ENCODE results near the gene SYPL1. TPM values are rescaled to one million over a fixed set of nuclear protein-coding genes. Genes with fewer than 3 reads are reported as not detected.

Gene SYPL1
- polyA plus RNA-seq, 1 donor from 2014 or later: 17.4 TPM

- no peak for TF ChIP-seq EZH2 (IDR thresholded peaks at IDR 0.05; ENCODE audit: borderline replicate concordance, insufficient read depth, low read length, poor library complexity, severe bottlenecking)
Measured at GRCh38 chr7:106049139-106049752, 62.9 kb downstream of the SYPL1 start (continued).

- Histone ChIP-seq H3K27ac (ENCODE audit: low read length) (no peak overlapping the region), H3K4me2 (ENCODE audit: low read length) (no peak overlapping the region), H3K79me2 (replicated peaks; ENCODE audit: insufficient read depth, low read length) (no peaks in the 10 kb centered on the region), H3K4me3 (ENCODE audit: low read length) (no peak overlapping the region), H2AFZ (ENCODE audit: low read depth, low read length) (no peak overlapping the region), H3K9me3 (ENCODE audit: low read length) (no peaks in the 10 kb centered on the region), H3K36me3 (ENCODE audit: insufficient read depth, low read length) (no peaks in the 10 kb centered on the region), H4K20me1 (ENCODE audit: insufficient read depth) (no peaks in the 10 kb centered on the region), H3K9me2 (ENCODE audit: insufficient read depth, low read length) (no peaks in the 10 kb centered on the region), H3K9ac (ENCODE audit: low read length) (no peak overlapping the region), H3F3A (ENCODE audit: insufficient read depth, low read length, poor library complexity, severe bottlenecking) (no peaks in the 10 kb centered on the region), H3K27me3 (ENCODE audit: insufficient read depth, low read depth, low read length) (no peaks in the 10 kb centered on the region)
- TF ChIP-seq MXI1 (conservative IDR thresholded peaks at IDR 0.05; ENCODE audit: poor library complexity, severe bottlenecking): no peak
Measured at GRCh38 chr7:106048706-106049020, 63.4 kb downstream of the SYPL1 start.

GRCh38 chr7:106047818-106048705 lies 64.0 kb downstream of the SYPL1 start:
- no peak overlapping the region for H3K4me3 ChIP-seq (ENCODE audit: low read length)
- H3K36me3 ChIP-seq (ENCODE audit: insufficient read depth, low read length): no peaks in the 10 kb centered on the region
- H3K27ac ChIP-seq (ENCODE audit: low read length): no peak overlapping the region
- no peak overlapping the region for H3K9ac ChIP-seq (ENCODE audit: low read length)
- H3K4me2 ChIP-seq (ENCODE audit: low read length): no peak overlapping the region
- H3K9me2 ChIP-seq (ENCODE audit: insufficient read depth, low read length): no peaks in the 10 kb centered on the region
- no peak overlapping the region for H2AFZ ChIP-seq (ENCODE audit: low read depth, low read length)
- TF ChIP-seq POLR2AphosphoS5 (IDR thresholded peaks at IDR 0.05) (no peak), RAD21 (conservative IDR thresholded peaks at IDR 0.05) (no peak), EZH2 (IDR thresholded peaks at IDR 0.05; ENCODE audit: borderline replicate concordance, insufficient read depth, low read length, poor library complexity, severe bottlenecking) (no peak), EP300 (conservative IDR thresholded peaks at IDR 0.05; ENCODE audit: poor library complexity, severe bottlenecking) (no peak), SMC3 (conservative IDR thresholded peaks at IDR 0.05; ENCODE audit: poor library complexity) (no peak), MXI1 (conservative IDR thresholded peaks at IDR 0.05; ENCODE audit: poor library complexity, severe bottlenecking) (no peak), TAF1 (IDR thresholded peaks at IDR 0.05; ENCODE audit: low read depth) (no peak), CTCF (IDR thresholded peaks at IDR 0.05; ENCODE audit: poor library complexity, severe bottlenecking) (no peak), REST (IDR thresholded peaks at IDR 0.05; ENCODE audit: borderline replicate concordance) (no peak)
- H3K79me2 ChIP-seq (replicated peaks; ENCODE audit: insufficient read depth, low read length): no peaks in the 10 kb centered on the region
- H3K9me3 ChIP-seq (ENCODE audit: low read length): no peaks in the 10 kb centered on the region
- no peaks in the 10 kb centered on the region for H3F3A ChIP-seq (ENCODE audit: insufficient read depth, low read length, poor library complexity, severe bottlenecking)
- no peaks in the 10 kb centered on the region for H3K27me3 ChIP-seq (ENCODE audit: insufficient read depth, low read depth, low read length)
- H4K20me1 ChIP-seq (ENCODE audit: insufficient read depth): no peaks in the 10 kb centered on the region
